ENCODE data around the gene CASP4.

DNA sequence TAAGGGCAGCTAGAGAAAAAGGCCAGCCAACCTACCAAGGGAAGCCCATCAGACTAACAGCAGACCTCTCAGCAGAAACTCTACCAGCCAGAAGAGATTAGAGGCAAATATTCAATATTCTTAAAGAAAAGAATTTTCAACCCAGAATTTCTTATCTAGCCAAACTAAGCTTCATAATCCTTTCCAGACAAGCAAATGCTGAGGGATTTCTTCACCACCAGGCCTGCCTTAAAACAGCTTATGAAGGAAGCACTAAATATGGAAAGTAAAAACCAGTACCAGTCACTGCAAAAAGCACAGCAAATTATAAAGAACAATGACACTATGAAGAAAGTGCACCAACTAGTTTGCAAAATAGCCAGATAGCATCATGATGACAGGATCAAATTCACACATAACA, 39.6 kb downstream of the CASP4 start:
- no peak for TF ChIP-seq CTCF (IDR thresholded peaks at IDR 0.05)
- TF ChIP-seq POLR2A (IDR thresholded peaks at IDR 0.05), result no peak
